GM18907 (cell line): ENCODE measurements around the gene EBF3.

Experiments used
- ATAC-seq: cut with Tn5 transposase; IDR thresholded peaks from one replicate; pipeline ENCODE4 v1.9.1; 2021; ENCODE audit warnings: mild to moderate bottlenecking, moderate library complexity; ENCODE audit not compliant: unreplicated experiment

The EBF3 gene, protein sequence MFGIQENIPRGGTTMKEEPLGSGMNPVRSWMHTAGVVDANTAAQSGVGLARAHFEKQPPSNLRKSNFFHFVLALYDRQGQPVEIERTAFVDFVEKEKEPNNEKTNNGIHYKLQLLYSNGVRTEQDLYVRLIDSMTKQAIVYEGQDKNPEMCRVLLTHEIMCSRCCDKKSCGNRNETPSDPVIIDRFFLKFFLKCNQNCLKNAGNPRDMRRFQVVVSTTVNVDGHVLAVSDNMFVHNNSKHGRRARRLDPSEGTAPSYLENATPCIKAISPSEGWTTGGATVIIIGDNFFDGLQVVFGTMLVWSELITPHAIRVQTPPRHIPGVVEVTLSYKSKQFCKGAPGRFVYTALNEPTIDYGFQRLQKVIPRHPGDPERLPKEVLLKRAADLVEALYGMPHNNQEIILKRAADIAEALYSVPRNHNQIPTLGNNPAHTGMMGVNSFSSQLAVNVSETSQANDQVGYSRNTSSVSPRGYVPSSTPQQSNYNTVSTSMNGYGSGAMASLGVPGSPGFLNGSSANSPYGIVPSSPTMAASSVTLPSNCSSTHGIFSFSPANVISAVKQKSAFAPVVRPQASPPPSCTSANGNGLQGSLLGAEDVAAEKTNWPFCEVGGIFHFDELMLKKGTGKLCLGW

DNA sequence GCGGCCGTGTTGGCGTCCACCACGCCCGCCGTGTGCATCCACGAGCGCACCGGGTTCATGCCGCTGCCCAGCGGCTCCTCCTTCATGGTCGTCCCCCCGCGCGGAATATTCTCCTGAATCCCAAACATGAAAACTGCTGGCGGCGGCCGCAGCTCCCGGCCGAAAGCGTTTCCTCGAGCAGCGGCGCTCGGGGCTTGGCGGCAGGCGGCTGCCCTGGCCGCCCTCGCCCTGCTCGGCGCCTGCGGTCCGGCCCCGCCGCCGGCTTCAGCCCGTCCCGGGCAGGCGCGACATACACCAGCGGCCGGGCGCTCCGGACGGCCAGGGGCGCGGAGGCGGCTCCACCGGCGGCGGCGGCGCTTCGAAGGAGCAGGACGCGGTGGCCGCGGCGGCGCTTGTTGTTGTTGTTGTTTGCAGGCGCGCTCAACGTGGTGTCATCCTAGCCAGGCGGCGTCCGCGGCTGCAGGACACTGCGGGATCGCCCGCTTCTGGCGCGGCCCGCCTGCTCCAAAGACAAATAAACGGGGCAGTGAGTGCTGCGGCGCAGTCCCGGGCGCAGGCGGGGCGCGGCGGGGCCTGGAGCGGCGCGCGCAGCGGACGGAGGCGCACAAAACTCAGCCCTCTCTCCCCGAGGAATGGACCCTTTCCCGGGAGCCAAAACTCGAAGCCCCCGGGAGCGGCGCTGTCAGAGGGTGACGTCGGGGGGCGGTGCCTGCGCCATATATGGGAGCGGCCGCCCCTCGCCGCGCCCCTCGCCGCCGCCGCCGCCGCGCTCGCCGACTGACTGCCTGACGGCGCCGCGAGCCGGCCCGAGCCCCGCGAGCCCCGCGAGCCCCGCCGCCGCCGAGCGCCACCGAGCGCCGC, at the start of gene EBF3:
EBF3 (minus strand) TSS at position 634 of the 861 bp plus-strand sequence; CDS start at position 128, 506 bp downstream.
- no peak for ATAC-seq

DNA sequence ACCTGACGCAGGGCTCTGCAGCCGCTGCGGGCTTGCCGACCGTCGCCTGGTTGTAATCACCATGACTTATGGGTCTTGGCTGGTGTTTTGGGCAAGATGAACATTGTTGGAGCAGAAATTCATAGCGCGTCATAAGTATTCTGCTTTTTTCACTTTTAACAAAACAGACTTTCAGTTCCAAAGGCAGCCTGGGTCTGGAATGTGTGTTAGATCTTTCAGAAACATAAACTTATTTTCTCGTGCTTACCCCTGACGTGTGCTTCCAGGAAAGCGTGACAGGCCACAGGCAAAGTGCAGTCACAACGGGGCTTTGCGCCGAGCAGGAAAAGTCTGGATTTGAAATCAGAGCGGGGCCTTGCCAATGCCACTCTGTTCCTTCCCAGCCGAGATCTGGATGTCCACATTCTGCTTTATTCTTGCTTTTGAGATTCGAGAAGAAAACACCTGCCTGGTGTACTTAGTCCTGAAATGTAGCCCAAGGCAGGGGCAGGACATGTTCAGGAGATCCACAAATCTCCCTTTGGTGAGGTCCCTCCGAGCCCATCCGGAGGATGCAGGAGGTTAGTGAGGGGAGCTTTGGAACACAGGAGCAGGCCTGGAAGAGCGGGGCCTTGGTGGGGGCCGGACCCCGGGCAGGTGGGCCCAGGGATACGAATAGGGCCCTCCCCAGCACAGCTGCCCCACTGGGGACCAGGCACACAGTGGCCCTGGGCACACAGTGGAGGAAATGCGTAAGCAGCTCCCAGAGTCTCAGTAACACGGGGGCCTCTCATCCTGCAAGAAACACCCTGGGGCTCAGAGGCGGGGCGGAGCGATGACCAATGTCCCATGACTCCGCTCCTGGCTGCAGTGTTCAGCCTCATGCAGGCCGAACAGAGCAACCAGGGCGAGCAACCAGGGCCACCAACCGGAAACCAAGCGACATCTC, 49.5 kb upstream of the EBF3 start:
- no peak for ATAC-seq

DNA sequence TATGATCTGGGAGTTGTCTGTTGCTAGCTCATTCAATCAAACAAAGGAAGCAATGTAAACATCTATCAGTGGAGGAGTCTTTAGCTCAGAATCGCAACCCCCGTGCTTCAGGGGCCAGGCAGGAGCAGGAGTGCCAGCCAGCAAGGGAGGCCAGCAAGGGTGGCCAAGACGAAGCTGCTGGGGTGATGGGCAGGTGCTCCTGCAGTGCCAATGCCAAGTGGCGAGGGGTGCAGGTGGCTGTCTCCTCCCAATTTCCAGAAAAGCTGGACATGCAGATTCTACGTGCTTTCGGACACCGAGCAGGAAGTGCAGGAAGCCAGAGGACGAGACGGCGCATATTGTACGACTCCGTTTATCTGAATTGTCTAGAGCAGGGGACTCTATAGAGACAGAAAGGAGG, 48.1 kb upstream of the EBF3 start:
- no peak for ATAC-seq

DNA sequence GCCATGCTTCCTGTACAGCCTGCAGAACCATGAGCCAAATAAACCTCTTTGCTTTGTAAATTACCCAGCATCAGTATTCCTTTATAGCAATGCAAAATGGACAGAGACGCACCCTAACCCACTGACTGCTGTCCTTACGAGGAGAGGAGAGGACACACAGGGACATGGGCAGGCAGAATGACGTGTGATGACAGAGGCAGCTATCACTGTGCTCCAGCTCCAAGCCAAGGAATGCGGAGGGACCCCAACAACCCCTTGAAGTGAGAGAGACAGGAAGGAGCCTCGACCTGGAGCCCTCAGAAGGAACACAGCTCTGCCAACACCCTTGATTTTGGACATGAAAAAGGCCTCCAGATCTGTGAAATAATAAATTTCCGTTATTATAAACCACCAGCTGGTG, 46.6 kb upstream of the EBF3 start:
- no peak for ATAC-seq

DNA sequence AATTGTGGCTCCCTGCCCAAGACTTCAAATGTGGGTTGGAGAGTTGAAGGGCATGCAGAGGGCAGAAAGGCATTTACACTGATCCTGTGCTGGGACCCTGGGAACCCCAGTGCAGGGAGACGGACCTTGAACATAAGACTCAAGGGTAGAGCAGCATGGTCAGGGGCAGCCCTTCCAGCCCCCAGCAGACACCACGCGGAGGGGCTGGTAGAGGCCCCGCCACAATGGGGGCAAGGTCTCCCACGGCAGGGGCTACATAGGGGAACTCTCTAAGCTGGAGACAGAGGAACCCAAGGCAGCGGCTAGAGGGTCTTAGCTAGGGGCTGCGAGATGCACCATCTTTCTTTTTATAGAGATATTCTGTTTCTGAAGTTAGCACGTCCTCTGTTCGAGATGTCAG, 45.2 kb upstream of the EBF3 start:
- no peak for ATAC-seq

DNA sequence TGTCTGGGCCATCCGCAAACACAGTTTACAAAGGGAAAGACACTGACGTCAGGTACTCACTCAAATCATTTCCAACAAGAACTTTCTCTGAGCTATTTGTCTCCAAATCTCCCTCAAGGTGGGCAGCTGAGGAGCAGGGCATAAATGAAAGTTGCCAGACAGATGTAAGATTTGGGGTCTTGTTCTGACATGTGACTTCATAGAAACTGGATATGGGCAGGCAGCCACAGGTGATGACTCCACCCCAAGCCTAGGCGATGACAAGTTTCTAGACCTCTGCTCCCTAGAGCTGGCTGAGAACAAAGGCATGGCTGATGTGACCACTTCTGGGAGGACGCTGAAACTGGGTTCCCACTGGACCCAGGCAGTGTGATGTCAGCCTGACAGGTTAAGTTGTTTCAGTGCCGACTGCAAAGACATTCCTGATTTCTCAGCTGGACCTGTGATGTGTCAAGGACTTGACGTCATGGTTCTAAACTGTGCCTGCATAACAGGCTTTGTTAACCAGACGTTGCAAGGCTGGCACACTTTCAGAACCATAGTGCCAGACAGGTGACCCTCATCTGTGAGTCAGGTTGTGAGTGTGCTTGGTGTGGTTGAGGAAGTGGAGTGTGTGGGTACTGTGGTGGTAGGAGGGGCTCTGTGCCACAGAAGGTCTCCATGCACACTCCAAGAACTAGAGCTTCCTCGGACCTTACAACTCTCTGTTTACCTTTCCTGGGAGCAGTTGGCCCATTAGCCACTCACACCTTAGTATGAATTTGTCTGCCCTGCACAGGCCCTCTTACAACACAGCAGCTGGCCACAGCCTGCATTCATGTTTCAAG, 39.9 kb upstream of the EBF3 start:
- ATAC-seq = no peak

DNA sequence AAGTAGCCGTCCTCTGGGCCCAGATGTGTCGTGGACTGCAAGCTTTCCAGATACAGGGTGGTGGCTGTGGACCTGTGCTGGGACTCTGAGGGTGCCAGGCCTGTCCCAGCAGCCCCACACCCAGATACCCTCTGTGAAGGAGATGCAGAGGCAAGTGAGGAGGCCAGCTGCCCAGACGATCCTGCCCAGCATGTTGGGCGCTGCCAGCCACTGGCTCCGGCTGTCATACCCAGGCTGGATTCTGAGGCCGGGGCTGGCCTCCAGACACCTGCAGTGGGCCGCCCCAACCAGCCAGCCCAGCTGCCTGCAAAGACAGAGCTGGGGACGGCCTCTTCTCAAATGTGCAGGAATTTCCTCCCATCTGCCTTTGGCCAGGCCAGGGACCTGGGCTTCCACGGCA, 39.1 kb upstream of the EBF3 start:
- no peak for ATAC-seq

DNA sequence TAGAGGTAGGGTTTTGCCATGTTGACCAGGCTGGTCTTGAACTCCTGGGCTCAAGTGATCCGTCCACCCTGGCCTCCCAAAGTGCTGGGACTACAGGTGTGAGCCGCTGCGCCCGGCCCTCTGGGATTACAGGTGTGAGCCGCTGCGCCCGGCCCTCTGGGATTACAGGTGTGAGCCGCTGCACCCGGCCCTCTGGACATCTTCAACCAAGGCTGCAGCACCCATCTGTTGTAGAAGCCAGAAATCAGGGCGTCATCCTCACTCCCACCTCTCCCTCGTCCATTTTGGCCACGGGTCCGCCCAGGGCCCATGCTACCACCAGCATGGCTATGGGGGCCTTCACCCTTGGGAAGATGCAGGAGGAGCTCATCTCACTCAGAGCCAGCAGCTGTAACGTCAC, 38.5 kb upstream of the EBF3 start:
- ATAC-seq = no peak

DNA sequence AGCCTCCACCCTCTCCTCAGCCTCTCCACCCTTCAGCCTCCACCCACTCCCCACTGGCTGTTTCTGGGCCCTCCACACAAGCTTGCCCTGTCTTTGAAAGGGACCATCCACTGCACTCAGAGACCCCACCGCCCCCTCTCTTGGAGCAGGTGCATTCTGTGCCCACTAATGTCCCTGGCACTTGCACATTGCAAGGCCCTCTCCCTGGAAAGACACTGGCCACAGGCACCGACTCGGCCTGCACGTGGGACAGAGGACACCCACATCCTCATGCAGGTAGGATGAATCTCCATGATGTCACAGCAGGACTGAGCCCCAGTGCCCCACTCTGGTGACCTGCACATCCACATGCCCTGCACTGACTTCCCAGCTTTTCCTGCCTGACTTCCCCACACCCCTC, 36.8 kb upstream of the EBF3 start:
- no peak for ATAC-seq

DNA sequence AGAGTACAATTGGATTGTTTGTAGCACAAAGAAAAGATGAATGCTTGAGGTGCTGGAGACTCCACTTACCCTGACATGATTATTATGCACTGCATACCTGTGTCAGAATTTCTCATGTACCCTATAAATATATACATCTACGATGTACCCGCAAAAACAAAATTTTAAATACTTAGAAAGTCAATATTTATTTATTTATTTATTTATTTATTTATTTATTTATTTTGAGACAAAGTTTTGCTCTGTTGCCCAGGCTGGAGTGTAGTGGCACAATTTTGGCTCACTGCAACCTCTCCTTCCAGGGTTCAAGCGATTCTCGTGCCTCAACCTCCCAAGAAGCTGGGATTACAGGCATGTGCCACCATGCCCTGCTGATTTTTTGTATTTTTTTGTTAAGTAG, 35.1 kb upstream of the EBF3 start:
- ATAC-seq = no peak

DNA sequence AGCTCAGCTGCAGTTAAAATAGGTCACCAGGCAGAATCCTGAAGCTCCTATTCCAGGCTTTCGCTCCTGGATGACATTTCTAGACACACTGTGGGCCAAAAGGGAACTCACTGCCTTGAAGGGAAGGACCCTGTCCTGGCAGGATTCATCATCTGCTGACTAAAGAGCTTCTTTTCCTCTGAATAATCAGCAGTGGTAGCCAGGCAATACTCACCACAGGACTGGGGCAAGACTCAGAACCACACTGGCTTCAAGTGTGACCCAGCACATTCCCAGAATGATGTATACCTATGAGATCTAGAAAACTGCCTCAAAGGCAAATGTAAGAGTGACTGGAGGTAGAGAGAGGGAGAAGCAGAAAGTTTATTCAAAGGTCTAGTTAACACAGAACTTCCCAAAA, 29.5 kb upstream of the EBF3 start:
- no peak for ATAC-seq

DNA sequence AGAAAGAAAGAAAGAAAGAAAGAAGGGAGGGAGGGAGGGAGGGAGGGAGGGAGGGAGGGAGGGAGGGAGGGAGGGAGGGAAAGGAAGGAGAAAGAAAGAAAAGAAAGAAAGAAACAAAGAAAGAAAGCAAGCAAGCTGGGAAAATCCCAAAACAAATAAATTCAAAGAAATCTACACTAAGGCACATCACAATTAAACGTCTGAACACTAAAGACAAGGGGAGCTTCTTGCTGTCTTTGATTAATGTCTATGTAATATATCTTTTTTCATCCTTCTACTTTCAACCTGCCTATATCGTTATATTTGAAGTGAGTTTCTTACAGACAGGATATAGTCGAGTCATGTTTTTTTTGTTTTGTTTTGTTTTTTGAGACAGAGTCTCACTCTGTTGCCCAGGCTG, 28.3 kb upstream of the EBF3 start:
- no peak for ATAC-seq

DNA sequence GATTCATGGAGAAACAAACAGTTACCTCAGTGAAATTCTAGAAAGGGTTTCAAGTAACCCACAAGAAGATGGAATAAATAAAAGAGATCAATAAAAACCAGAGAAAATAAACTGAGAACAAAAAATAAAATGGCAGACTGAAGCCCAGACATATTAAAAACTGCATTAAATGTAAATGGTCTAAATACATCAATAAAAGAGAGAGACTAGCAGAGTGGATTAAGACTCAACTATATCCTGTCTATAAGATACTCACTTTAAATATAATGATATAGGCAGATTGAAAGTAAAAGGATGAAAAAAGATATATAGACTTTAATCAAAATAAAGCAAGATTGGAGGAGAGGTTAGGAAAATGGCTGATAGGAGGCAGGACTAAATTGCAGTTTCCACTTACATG, 18.8 kb upstream of the EBF3 start:
- no peak for ATAC-seq

DNA sequence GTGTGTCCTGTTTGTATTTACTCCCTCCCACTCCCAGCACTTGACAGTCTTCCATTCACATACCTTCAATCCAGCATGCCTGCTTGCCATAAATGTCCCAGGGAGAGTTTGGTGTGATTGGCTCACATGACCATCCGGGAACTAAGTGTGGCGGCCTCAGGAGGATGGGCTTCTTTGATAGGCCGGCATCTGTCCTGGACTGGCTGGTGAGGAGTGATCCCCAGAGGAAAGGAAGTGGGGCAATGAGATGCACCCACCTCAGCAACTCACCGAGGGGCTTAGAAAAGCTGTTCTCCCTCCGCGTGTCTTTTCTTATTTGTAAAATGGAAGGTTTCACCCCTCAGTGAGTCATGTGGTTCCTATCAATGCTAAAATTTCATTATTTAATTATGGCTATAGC, 14.9 kb upstream of the EBF3 start:
- no peak for ATAC-seq

DNA sequence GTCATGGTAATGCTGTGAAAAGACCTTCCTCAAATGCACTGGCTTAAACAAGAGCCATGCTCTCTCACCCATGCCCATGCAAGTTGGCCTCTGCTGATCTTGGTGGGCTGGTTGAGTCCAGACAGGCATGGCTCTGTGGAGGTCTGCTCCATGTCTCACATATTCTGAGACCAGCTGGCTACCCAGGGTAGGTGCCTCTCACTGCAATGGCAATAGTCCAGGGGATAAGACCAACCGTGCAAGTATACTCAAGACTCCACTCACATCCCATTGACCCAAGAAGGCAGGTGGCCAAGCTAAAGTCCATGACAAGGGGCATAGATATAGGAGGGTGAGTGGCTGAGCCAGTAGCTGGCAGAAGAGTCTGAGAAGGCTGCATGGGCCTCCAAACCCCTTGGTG, 14.2 kb upstream of the EBF3 start:
- ATAC-seq = no peak

DNA sequence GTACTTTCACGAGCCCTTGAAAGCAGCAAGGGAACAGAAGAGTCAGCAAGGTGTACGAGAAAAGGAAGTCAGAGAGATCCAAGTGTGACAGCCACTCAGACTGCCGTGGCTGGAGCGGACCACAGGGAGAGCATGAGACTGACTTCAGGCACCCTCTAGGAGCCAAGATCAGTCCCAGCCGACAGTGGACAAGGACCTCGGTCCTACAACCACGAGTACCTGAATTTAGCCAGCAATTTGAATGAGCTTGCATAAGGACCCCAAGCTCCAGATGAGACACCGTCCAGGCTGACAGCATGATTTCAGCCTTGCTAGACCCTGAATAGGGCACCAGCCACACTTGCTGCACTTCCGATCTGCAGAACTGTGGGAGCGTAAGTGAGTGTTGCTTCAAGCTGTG, 13.7 kb upstream of the EBF3 start:
- ATAC-seq = no peak

DNA sequence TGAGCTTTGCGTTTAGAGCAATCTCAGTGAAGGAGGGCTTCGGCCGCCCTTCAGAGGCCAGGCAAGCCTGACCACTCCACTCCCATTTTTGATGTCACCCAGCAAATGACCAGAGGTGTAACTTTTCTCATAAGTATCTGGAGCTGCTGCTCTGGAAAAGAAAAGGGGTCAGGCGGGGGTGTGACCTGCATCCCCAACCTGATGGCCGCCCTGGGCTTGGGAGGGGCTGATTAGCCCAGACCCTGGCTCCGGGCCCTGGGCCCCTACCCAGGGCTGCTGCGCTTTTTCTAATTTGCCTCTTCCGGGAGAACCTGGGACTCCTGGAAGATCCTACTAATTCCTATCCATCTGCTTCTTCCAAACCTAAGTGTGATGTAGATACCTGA, 9.6 kb upstream of the EBF3 start:
- ATAC-seq = no peak

DNA sequence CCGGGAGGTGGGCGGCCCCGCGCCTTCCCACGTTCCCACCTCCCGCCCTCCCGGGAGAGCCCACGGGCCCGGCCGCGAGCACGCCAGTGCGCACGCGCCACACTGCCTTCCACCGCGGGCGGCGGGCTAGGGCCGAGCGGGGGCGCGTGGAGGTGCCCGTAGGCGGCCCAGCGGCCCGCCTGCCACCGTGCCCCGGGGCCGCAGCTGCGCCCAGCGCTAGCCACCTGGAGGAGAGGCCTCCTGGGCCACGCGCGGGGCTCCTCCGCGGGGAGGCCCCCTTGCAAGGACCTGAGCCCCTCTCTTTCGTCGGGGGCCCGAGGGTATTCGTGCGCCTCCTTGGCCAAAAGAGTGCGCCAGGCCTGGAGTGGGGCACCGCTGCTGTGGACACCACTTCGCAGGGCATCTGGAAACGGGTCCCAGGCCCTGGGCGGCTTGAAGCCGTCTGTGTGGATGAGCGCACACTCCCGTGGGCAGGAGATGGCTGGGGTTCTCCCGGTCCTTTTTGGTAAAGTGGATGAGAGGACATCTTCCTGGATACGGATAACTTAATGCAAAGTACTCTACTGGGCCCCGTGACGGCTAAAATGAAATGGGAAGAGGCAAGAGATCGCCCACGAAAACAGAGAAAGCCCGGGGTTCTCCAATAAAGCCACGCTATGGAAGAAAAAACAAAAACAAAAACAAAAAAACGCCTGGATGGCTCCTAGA, 9.0 kb upstream of the EBF3 start:
- no peak for ATAC-seq
